ENCODE results near the gene B3GNT5. TPM values are rescaled to one million over a fixed set of nuclear protein-coding genes. Genes with fewer than 3 reads are reported as not detected.

Gene B3GNT5
- polyA plus RNA-seq, 3 donors: 14.1 to 17.7 (median 14.2) TPM

GRCh38 chr3:183220828-183221227 is 32.2 kb upstream of the B3GNT5 start:
- no peaks in the 10 kb centered on the region for H3K9me3 Mint-ChIP-seq
- 93% methylated on average over 3 of the region's 5 CpGs for WGBS (ENCODE audit: insufficient coverage)
- H3K9me3 ChIP-seq (replicated peaks in 1 of 2; ENCODE audit: control insufficient read depth in 1 of 2, insufficient read depth in 1 of 2, low read length in 2 of 2): no peaks in the 10 kb centered on the region
- no peak overlapping the region for H3K27ac ChIP-seq (ENCODE audit: low read depth in 1 of 2, low read length in 2 of 2)
- H3K4me3 Mint-ChIP-seq: no peak overlapping the region
- H3K36me3 Mint-ChIP-seq: no peaks in the 10 kb centered on the region
- no peak overlapping the region for H3K27ac Mint-ChIP-seq
- peaks cover 2 to 7% (median 5%) of the 10 kb centered on the region in 3 donors for H3K27me3 Mint-ChIP-seq (ENCODE audit: low read depth in 3 of 3)
- H3K4me2 ChIP-seq (replicated peaks; ENCODE audit: extremely low read depth, low read length, poor library complexity, severe bottlenecking): no peak overlapping the region
- no peak for TF ChIP-seq CTCF (IDR thresholded peaks at IDR 0.05)
- intact Hi-C loops (cut with micrococcal nuclease): no loop called here
- no peaks in the 10 kb centered on the region for H3K27me3 ChIP-seq (ENCODE audit: control insufficient read depth in 2 of 2, insufficient read depth in 2 of 2, low read length in 2 of 2)
- no peaks in the 10 kb centered on the region for H3K79me2 ChIP-seq (ENCODE audit: insufficient read depth, low read length)
- peaks cover 15 to 16% of the 10 kb centered on the region in 2 donors for H3K4me1 ChIP-seq (ENCODE audit: control insufficient read depth in 1 of 2, insufficient read depth in 2 of 2, low read length in 2 of 2)
- DNase-seq: no peak
- no peaks in the 10 kb centered on the region for H4K20me1 ChIP-seq (ENCODE audit: insufficient read depth, low read length)
- no peak overlapping the region for H3K9ac ChIP-seq (ENCODE audit: insufficient read depth, low read length, poor library complexity, severe bottlenecking)
- no peaks in the 10 kb centered on the region for H3K36me3 ChIP-seq (replicated peaks in 1 of 2; ENCODE audit: control insufficient read depth in 1 of 2, insufficient read depth in 2 of 2, low read length in 2 of 2)
- H3K4me3 ChIP-seq (replicated peaks in 1 of 3; ENCODE audit: low read depth in 2 of 3, low read length in 3 of 3): no peak overlapping the region
- H3K4me1 Mint-ChIP-seq: peaks cover 29% of the 10 kb centered on the region
- H2AFZ ChIP-seq (ENCODE audit: insufficient read depth, low read depth, low read length, poor library complexity, severe bottlenecking): no peak overlapping the region

DNA sequence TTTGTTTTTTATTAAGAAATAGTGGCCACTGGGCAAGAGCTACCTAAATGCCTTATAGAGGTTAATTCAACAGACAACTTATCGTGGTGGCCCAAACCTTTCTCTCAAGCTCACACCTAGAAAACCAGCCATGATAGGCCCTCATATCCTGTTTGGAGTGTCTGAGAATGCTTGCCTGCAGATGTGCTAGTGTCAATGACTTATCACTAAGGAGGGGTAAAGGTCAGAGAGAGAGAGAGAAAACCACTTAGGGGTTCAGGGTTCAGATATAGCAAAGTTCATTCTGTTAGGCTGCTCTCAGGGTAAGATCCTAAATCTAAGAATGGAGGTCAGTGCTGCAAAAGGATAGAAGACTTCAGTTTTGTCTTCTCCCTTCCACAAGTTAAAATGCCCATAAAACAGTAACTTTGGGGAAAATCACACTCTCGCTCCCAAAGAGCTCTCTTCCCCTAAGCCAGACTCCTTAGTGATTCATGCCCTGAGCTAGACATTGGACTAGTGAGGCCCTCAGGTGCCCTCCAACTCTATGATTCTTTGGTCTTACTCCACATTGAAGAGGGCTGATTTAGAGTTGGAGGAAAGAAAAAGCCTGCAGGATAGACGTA is 30.3 kb upstream of the B3GNT5 start:
- DNase-seq: no peak
- no peaks in the 10 kb centered on the region for H3K27me3 ChIP-seq (ENCODE audit: control insufficient read depth in 2 of 2, insufficient read depth in 2 of 2, low read length in 2 of 2)
- H3K4me1 ChIP-seq (ENCODE audit: control insufficient read depth in 1 of 2, insufficient read depth in 2 of 2, low read length in 2 of 2): peaks cover 15 to 16% of the 10 kb centered on the region in 2 donors
- Mint-ChIP-seq H3K4me3 (no peak overlapping the region), H3K9me3 (no peaks in the 10 kb centered on the region), H3K27ac (no peak overlapping the region), H3K36me3 (no peaks in the 10 kb centered on the region), H3K4me1 (peaks cover 27% of the 10 kb centered on the region), H3K27me3 (ENCODE audit: low read depth in 3 of 3) (peaks cover 2 to 5% (median 5%) of the 10 kb centered on the region in 3 donors)
- no peaks in the 10 kb centered on the region for H4K20me1 ChIP-seq (ENCODE audit: insufficient read depth, low read length)
- no peaks in the 10 kb centered on the region for H3K79me2 ChIP-seq (ENCODE audit: insufficient read depth, low read length)
- no peaks in the 10 kb centered on the region for H3K9me3 ChIP-seq (replicated peaks in 1 of 2; ENCODE audit: control insufficient read depth in 1 of 2, insufficient read depth in 1 of 2, low read length in 2 of 2)
- H3K4me2 ChIP-seq (replicated peaks; ENCODE audit: extremely low read depth, low read length, poor library complexity, severe bottlenecking): no peak overlapping the region
- intact Hi-C loops (cut with micrococcal nuclease): no loop called here
- no peak overlapping the region for H3K4me3 ChIP-seq (replicated peaks in 1 of 3; ENCODE audit: low read depth in 2 of 3, low read length in 3 of 3)
- no peak for TF ChIP-seq CTCF (IDR thresholded peaks at IDR 0.05)
- WGBS (ENCODE audit: insufficient coverage): no CpG with 5 or more reads among the region's 3 CpGs
- no peak overlapping the region for H3K27ac ChIP-seq (ENCODE audit: low read depth in 1 of 2, low read length in 2 of 2)
- H3K36me3 ChIP-seq (replicated peaks in 1 of 2; ENCODE audit: control insufficient read depth in 1 of 2, insufficient read depth in 2 of 2, low read length in 2 of 2): no peaks in the 10 kb centered on the region
- H2AFZ ChIP-seq (ENCODE audit: insufficient read depth, low read depth, low read length, poor library complexity, severe bottlenecking): no peak overlapping the region
- H3K9ac ChIP-seq (ENCODE audit: insufficient read depth, low read length, poor library complexity, severe bottlenecking): no peak overlapping the region

Data from CD14-positive monocyte (primary cell).